T follicular helper cell (primary cell): ENCODE data around the gene UGT1A5.
"Not testable (repeated sequence)": the region's sequence is repeated elsewhere in the genome, so short reads cannot be mapped to it uniquely, and the experiment has no call there.

ENCODE experiments used
- DNase-seq: peaks from one replicate; pipeline ENCODE4 v3.0.0-alpha.2; 2020; ENCODE audit warnings: low read depth

Gene UGT1A5

GRCh38 chr2:233745838-233746237 is 33.1 kb downstream of the UGT1A5 start:
- not testable (repeated sequence) for DNase-seq

GRCh38 chr2:233746475-233747282 is 34.0 kb downstream of the UGT1A5 start:
- DNase-seq, result no peak

GRCh38 chr2:233747283-233747544 is 34.5 kb downstream of the UGT1A5 start:
- no peak for DNase-seq

- not testable (repeated sequence) for DNase-seq
These were observed 38.0 kb downstream of the UGT1A5 start for GRCh38 chr2:233750689-233751088.

GRCh38 chr2:233751212-233752009 is 38.7 kb downstream of the UGT1A5 start:
- not testable (repeated sequence) for DNase-seq

- no peak for DNase-seq
These were observed 42.3 kb downstream of the UGT1A5 start for GRCh38 chr2:233754872-233755611.

- no peak for DNase-seq
These were observed 43.8 kb downstream of the UGT1A5 start for GRCh38 chr2:233756429-233757081.

- DNase-seq, result no peak
These were observed 45.4 kb downstream of the UGT1A5 start for GRCh38 chr2:233758141-233758540.

- DNase-seq, result no peak
These were observed 46.1 kb downstream of the UGT1A5 start for GRCh38 chr2:233758849-233759248.

- DNase-seq, result no peak
These were observed 47.3 kb downstream of the UGT1A5 start, which contains the start of gene UGT1A1 for GRCh38 chr2:233760043-233760442. UGT1A1 (plus strand) TSS chr2:233760270; CDS start chr2:233760288, 18 bp downstream.

- no peak for DNase-seq
These were observed 48.5 kb downstream of the UGT1A5 start for GRCh38 chr2:233761040-233761769.

GRCh38 chr2:233764264-233764663 is 51.6 kb downstream of the UGT1A5 start:
- DNase-seq, result no peak

- no peak for DNase-seq
These were observed 52.1 kb downstream of the UGT1A5 start for GRCh38 chr2:233764761-233765160.

GRCh38 chr2:233766416-233766815 is 53.7 kb downstream of the UGT1A5 start:
- DNase-seq, result no peak

- DNase-seq, result no peak
These were observed 55.4 kb downstream of the UGT1A5 start for GRCh38 chr2:233768076-233768475.

GRCh38 chr2:233769260-233769659 is 56.6 kb downstream of the UGT1A5 start:
- no peak for DNase-seq

GRCh38 chr2:233772153-233772552 is 59.4 kb downstream of the UGT1A5 start:
- no peak for DNase-seq

- no peak for DNase-seq
These were observed 59.9 kb downstream of the UGT1A5 start for GRCh38 chr2:233772583-233772982.

GRCh38 chr2:233773854-233774253 is 61.1 kb downstream of the UGT1A5 start:
- DNase-seq, result no peak

- DNase-seq, result no peak
These were observed 62.7 kb downstream of the UGT1A5 start for GRCh38 chr2:233775414-233775813.

GRCh38 chr2:233778030-233778429 is 65.3 kb downstream of the UGT1A5 start, which contains the start of gene MROH2A:
MROH2A (plus strand) TSS chr2:233778330; CDS start chr2:233779359, 1,029 bp downstream.
- DNase-seq, result no peak
